HG03196 (cell line): ENCODE data around the gene KRT84.

ENCODE experiments used
- ATAC-seq: cut with Tn5 transposase; IDR thresholded peaks from one replicate; pipeline ENCODE4 v1.9.1; 2021; ENCODE audit not compliant: unreplicated experiment

KRT84 gene

DNA sequence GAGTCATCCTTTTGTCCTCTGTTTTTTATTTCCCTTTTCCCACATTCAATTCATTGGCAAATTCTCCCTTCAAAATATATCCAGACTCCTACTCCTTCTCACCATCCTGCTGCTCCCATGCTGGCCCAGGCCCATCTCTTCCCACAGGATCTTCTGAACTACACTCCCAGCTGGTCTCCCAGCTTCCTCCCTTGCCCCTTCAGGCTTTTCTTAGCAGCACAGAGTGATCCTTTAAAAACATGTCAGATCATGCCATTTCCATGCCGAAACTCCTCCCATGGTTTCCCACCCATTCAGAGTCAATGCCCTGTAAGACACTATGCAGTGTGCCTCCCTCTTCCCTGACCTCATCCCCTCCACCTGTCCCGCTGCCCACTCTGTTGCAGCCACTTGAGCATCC lies 2.4 kb upstream of the KRT84 start:
- ATAC-seq, result no peak

DNA sequence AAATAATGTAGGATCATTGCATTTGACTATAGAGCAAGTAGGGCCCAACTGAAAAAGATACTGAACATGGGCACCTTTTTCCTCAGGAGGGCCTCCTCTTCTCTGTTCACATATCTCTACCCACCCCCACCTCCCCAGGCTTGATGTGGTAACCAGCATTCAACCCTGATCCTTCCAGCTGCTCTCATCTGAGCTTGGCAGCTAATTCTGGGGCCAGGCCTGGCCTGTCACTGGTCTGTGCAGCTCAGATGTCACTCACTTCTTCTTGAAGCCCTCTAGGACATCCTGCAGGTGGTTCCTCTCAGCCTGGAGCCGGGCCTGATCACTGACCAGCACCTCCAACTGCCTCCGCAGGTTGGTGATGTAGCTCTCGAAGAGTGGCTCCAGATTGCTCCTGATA lies 2.1 kb downstream of the KRT84 start:
- ATAC-seq, result no peak

DNA sequence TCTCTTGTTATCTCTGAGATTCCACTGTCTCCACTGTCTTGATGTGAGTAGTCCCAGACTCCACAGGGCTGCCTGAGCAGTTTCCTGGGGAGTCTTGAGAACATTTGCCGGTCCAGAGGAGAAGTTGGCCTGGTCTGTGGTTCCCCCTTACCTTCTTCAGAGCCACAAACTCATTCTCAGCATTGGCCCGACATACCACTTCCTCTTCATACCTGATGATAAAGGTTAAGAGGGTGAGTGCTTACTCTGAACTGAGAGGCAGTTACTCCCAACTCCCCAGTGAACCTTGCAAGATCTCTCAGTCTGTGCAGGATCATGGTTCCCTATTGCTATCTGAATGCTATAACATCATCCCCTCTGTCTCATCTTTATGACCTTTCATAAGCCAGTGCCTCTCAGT lies 2.6 kb downstream of the KRT84 start:
- no peak for ATAC-seq

DNA sequence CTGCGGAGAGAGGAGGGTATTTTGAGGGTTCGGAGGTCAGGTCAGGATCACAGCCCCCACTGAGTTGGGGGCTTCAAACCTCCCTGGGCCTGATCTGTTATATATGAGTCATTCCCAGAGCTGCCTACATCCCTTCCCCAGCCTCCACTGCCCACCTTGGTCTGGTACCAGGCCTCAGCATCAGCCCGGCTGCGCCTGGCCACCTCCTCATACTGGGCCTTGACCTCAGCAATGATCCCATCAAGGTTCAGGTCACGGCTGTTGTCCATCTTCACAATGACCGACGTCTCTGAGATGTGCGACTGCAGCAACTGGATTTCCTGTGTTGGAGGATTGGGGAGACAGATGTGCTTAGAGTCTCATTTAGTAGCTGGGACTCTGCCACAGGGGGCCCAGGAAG lies 4.2 kb downstream of the KRT84 start:
- ATAC-seq, result no peak

DNA sequence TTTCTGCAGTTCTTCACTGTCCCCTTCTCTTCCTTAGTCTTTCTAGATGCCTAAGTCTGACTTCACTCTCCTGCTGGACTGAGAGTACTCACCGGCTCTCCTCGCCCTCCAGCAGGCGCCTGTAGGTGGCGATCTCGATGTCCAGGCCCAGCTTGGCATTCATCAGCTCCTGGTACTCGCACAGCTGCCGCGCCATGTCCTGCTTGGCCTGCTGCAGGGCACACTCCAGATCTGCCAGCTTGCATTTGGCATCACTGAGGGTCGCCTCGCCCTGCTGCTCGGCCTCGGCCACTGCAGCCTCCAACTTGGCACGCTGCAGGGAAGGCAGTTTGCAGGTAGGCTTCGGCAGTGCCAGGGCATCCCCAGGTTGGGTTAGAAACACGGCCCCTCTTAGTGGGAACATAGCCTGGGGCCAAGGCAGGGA lies 5.2 kb downstream of the KRT84 start:
- ATAC-seq, result no peak

DNA sequence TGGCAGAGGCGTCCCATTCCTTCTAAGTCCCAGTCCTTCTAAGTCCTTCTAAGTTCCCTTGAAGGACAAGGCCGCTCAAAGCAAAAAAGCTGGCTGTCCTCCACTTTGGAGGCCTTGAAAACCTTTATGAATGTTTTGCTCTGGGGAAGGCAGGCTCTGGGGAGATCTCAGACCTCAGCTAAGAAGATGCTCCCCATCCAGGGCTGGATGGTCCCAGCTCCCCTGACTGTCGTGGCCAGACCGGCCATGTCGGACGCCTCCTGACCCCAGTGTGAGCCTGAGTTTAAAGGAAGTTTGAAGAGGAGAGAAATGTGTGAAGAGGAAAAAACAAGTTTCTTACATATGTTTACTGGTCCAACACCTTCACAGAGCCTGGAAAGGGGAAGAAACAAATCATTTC lies 5.9 kb downstream of the KRT84 start:
- ATAC-seq, result no peak

DNA sequence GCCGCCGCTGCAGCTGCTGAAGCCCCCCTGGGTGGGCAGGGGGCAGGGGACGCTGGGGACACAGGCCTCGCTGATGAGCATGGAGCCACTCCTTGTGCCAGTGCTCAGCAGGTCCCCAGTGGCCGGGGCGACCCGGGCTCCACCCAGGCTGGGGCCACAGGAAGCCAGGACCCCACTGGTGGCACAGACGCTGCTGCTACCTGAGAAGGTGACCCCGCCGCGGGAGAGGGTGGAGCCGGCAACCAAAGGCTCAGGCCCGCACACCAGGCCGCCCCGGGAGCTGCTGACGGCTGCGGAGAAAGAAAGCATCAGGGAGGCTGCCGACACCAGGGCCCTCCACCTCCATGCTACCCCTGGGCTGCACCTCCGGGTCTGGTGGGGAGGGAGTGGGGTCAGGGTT lies 7.4 kb downstream of the KRT84 start:
- no peak for ATAC-seq

DNA sequence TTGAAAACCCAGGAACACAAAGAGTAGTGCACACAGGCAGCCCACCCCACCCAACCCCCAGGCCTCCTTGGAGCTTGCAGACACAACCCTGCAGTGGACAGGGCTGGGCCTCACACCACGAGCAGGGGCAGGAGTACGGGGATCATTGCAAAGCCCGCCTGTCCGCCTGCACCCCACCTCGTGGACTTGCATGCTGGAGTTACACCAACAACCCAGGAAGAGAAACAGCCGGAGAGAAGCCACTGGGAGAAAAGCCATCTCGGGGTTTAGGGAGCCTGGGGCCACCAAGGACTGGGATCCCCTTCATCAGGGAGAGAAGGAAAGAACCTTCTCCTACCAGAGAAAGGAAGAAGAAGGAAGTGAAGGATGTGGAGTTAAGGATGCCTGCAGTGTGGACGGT lies 8.2 kb downstream of the KRT84 start:
- no peak for ATAC-seq

DNA sequence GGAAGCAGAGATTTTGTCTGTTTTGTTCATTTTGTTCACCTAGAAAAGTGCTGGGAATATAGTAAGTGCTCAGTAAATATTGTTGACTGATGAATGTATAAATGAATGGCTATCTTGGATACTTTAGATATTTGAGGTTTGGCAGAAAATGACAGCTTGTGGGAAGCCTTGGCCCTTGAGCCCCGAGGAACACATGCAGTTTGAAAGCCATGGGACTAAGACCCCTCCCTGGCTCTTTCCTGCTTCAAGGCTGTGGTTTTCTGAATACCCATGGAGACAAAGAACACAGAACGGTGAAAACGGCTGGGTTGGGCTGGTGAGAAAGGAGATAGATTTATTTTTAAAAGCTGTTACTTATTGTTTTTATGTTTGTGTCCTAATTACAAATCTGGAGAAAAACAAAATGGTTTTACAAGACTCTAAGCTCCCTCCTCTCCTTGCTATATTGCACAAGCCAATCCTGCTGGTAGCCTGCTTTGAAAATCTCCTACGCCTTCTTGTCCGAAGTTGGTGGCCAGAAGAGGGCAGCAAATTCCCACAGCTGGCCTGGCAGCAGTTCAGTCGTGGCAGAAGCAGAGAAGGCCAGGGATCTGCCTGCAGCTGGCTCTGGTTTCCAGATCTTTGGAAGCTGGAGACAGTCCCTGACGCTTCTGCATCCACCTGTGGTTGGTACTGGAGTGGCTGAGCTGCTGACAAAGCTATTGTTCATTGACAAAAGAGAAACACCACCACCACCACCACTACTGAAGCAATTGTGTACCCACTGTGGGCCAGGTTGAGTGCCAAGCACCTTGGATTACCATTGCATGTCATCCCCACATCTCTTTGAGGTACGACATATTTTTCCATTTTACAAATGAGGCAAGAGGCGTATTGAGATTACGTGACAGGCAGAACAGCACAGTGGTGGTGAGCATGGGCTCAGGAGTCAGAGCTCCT lies 13.0 kb downstream of the KRT84 start:
- ATAC-seq, result no peak

DNA sequence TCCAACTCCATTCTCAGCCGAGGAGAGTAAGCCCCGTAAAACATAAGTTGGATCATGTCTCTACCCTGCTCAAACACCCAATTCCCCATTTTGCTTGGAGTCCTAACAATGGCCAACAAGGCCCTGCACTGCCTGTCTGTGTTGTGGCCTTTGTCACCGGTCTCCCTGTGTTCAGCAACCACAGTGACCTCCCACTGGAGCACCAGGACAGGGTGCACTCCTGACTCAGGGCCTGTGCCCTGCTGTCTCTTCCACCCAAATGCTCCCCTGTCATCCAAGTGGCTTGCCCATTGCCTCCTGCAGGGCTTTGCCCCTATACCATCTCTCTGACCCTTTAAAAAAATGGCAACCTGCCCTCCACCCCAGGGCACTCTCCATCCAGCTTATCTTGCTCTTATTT lies 13.7 kb downstream of the KRT84 start:
- no peak for ATAC-seq

DNA sequence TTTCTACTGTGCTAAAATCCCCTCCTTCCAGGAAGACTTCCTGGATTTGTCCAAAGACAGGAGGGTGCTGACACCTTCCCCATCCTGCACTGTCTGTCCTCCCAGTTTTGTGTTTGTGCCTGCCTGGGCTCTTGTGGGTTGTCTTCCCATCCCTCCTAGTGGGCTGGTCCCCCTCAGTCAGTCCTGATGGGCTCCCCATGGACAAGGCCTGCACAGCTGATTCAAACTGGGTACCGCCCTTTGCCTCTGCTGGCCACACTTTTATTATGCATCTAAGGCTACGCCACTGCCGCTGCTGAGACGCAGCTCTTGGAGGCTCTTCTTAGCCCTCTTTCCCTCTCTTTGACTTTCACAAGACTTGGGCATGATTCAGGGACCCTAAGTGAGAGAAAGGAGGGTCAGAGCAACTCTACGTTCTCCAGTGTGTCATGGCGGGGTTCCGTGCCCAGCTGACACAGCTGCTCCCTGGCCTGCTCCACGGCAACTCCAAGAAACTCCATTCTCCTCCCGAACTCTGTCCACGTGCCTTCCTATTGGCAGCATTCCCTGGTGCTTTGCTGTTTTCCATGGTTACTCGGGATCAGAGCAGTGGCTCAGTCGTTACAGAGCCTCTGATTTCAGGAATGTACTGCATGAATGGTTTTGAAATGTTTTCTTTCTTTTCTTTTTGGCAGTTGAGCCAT lies 14.4 kb downstream of the KRT84 start:
- ATAC-seq, result no peak

DNA sequence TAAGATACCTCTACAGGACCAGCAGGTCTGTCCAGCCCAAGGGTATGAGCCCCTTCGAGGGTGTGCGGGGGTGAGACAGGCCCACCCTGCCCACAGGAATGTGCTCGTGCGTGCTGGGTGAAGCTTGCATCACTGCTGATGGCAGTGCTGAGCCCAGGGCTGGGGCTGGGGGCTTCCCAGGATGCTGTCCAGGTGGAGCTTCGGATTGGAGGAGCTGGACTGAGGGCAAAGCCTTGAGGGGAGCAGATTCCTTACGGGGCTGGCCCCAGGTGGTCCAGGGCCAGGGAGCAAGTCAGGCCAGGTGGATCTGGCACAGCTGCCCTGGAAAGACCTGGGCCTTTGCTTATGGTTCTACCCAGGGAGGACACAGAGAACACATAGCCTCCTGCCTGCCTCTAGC lies 15.6 kb downstream of the KRT84 start:
- ATAC-seq, result no peak

DNA sequence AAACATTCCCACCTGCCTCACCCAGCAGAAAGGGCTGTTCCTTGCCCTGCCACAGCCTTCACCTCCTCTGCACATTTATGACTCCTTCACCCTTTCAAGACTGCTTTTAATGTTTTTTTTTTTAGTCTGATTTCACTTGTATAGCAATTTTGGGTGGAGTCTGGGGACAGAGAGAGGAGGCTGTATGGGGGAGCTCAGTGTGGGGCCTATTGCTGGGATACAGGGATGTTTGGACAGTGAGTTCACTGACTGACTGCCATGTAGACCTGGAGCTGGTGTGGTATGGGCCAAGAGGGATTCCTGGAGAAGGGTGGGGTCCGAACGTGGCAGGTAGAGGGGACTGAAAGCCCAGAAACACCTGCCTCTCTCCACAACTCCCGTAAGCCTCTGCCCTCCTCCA lies 16.2 kb downstream of the KRT84 start:
- ATAC-seq, result no peak

DNA sequence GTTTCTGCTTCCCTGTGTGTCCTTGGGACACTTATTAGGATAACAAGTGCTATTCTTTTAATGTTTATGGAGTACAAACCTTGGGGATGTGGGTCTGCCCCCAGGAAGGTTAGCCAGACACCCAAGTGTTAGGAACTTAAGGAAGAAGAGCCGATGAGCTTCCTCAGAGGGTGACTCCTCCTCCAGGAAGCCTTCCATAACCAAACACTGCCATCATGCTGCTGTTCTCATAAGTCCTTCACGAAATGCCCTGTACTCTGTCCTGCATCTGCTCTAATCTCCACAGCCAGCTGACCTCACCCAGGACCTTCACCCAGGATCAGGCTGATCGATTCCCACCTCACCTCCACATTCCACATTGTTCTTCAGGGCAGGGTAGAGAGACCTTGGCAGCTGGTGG lies 16.9 kb downstream of the KRT84 start:
- ATAC-seq, result no peak

DNA sequence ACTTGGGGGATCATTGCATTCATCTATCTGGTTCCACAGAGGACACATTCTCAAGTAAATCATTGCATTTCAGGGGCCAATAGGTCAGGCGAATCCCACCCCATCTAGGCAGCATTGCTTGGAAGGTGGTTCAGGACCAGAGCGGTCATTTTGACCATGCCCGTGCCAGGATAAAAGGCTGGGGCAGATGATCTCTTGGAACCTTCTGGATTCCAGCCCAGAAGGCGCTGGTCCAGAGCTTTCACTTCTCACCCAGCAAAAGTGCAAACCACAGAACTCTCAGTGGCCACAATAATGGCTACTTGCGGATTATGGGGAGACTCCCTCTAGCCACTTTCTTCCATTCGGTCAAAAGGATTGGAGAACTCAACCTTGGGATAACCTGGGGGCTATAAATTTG lies 17.6 kb downstream of the KRT84 start:
- ATAC-seq, result no peak

DNA sequence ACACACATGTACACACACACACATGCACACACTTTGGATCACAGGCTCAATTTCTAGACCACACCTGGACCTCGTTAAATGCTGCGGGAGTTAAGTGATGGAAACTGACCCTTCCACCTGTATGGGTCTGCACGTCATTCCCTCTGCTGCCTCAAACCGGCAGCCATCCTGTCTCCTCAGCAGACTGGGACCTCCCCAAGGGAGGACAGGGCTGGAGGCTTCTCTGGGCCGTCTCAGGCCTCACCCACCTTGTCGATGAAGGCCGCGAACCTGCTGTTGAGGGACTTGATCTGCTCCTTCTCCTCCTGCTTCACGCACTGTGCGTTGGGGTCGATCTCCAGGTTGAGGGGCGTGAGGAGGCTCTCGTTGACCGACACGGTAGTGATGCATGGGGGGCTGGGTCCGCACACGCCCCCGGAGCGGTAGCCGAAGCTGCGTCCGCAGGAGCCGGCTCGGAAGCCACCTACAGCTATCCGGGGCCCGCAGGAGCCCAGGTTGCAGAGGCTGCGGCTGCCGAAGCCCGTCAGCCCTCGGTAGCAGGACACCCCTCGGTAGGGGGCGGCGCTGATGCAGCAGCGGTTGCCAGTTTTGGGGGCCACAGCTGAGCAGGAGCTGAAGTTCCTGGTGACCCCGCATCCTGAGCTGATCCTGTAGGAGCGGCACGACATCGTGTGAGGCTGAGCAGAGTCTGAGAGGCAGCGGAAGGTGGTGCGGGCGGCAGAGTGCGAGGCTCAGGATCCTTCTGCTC lies 18.5 kb downstream of the KRT84 start, which contains the start of gene KRT85:
Gene KRT85 (minus strand): TSS at position 744 of the 748 bp plus-strand sequence. CDS start 76 bp downstream, at position 668.
- ATAC-seq, result no peak

DNA sequence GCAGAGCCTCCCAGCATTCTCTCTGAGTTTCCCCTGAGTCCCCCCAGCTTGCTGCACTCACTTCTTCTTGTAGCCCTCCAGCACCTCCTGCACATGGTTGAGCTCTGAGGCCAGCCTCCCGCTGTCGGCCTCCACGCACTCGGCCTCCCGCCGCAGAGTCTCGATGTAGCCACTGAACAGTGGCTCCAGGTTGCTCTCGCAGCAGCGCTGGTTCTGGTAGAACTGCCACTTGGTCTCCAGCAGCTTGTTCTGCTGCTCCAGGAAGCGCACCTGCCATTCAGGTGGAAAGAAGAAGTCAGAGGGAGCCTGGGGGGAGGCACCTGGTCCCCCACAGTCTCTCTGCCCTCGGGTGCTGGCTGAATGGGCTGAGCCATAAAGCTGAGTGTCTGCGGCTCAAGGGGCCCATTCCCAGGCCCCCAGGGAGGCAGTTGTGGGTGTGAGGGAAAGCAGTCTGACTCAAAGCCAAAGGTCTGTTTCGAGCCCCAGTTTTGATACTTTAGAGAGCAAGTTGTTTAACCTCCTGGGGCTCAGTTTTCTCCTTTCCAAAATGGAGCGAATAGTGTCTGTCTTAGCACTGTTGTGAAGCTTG lies 20.5 kb downstream of the KRT84 start:
- ATAC-seq, result no peak

DNA sequence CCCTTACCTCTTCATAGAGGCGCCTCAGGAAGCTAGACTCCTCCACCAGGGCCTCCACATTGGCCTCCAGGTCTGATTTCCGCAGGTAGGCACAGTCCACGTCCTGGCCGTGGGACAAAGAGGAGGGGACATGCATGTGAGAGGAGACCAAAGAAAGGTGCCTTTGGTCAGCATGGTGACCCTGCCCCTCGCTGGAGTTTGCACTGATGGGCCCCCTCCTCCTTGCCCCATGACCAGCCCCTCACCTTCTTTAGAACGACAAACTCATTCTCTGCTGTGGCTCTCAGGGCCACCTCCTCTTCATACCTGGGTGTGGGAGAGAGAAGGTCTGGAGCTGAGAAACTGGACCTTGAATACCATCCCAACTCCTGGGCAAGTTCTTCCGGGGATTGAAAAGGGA lies 21.4 kb downstream of the KRT84 start:
- ATAC-seq, result no peak

DNA sequence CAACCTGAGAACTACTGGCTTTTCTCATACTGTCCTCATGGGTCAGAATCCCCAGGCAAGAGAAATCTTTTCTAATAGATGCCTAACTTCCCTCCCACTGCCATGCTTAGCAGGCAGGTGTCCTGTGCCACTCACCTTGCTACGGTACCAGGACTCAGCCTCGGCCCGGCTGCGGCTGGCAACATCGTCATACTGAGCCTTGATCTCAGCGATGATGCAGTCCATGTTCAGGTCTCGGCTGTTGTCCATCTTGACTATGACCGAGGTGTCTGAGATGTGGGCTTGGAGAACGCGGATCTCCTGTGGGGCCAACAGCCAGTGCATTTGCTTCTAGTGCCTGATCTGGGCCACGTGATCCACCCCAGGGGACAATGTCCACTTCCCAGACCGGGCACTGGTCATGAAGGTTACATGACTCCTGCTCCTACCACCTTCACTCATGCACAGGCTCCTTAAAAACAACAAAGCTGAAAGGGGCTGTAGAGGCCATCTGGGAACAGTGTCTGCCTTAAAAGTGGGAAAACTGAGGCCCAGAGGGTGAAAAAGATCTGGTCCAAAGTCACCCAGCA lies 22.3 kb downstream of the KRT84 start:
- no peak for ATAC-seq

DNA sequence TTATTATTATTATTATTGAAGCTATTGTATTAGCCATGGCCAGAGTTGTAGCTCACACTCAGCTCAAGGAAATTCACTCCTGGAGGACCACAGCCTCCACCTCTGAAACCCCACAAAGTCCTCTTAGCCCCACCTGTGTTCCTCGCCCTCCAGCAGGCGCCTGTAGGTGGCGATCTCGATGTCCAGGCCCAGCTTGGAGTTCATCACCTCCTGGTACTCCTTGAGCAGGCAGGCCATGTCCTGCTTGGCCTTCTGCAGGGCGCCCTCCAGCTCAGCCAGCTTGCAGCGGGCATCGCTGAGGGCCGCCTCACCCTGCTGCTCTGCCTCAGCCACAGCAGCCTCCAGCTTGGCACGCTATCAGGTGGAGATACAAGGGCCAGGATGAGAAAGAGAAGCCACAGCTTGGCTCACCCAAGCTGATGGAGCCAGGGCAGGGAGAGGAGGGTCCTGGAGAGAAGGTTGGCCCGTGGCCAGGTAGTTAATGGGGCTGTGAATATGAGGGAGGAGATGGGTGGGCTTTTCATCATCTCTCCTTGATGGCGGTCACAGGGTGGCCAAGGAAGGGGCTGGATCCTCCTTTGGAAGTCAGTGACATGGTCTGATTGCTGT lies 23.2 kb downstream of the KRT84 start:
- no peak for ATAC-seq
